Panc1 (cell line): ENCODE data around the gene KRT82.

ENCODE experiments used
- CTCF ChIP-seq: fragments of 450-650 bp; IDR thresholded peaks from 2 replicates; pipeline ENCODE4 v1.5.1; 2017; ENCODE audit warnings: mild to moderate bottlenecking
- POLR2AphosphoS5 ChIP-seq: IDR thresholded peaks from 2 replicates; pipeline ENCODE4 v1.6.1; 2012; ENCODE audit warnings: mild to moderate bottlenecking, low read depth, low read length, moderate library complexity
- SIN3A ChIP-seq: IDR thresholded peaks from 2 replicates; pipeline ENCODE4 v1.6.1; 2012; ENCODE audit warnings: low read depth, mild to moderate bottlenecking, low read length, moderate library complexity, borderline replicate concordance; ENCODE audit not compliant: insufficient read depth
- TCF7L2 ChIP-seq: IDR thresholded peaks from 2 replicates; pipeline ENCODE4 v1.6.1; 2011; ENCODE audit warnings: mild to moderate bottlenecking, low read depth, low read length, inconsistent platforms
- TF ChIP-seq, protein P1 (sequence below), 2 experiments: IDR thresholded peaks; 2 replicates each; pipeline ENCODE4 v1.6.1; 2011 to 2012; ENCODE audit warnings: low read depth in 2 of 2, control low read depth in 1 of 2, low read length in 1 of 2, mild to moderate bottlenecking in 1 of 2, moderate library complexity in 1 of 2; ENCODE audit not compliant: insufficient read depth in 1 of 2

DNA sequence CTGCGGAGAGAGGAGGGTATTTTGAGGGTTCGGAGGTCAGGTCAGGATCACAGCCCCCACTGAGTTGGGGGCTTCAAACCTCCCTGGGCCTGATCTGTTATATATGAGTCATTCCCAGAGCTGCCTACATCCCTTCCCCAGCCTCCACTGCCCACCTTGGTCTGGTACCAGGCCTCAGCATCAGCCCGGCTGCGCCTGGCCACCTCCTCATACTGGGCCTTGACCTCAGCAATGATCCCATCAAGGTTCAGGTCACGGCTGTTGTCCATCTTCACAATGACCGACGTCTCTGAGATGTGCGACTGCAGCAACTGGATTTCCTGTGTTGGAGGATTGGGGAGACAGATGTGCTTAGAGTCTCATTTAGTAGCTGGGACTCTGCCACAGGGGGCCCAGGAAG lies 24.9 kb downstream of the KRT82 start:
- TF ChIP-seq CTCF (no peak), POLR2AphosphoS5 (no peak), SIN3A (no peak), TCF7L2 (no peak)
- TF ChIP-seq, protein P1, sequence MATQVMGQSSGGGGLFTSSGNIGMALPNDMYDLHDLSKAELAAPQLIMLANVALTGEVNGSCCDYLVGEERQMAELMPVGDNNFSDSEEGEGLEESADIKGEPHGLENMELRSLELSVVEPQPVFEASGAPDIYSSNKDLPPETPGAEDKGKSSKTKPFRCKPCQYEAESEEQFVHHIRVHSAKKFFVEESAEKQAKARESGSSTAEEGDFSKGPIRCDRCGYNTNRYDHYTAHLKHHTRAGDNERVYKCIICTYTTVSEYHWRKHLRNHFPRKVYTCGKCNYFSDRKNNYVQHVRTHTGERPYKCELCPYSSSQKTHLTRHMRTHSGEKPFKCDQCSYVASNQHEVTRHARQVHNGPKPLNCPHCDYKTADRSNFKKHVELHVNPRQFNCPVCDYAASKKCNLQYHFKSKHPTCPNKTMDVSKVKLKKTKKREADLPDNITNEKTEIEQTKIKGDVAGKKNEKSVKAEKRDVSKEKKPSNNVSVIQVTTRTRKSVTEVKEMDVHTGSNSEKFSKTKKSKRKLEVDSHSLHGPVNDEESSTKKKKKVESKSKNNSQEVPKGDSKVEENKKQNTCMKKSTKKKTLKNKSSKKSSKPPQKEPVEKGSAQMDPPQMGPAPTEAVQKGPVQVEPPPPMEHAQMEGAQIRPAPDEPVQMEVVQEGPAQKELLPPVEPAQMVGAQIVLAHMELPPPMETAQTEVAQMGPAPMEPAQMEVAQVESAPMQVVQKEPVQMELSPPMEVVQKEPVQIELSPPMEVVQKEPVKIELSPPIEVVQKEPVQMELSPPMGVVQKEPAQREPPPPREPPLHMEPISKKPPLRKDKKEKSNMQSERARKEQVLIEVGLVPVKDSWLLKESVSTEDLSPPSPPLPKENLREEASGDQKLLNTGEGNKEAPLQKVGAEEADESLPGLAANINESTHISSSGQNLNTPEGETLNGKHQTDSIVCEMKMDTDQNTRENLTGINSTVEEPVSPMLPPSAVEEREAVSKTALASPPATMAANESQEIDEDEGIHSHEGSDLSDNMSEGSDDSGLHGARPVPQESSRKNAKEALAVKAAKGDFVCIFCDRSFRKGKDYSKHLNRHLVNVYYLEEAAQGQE (IDR thresholded peaks at IDR 0.05; ENCODE audit: insufficient read depth in 1 of 2, low read depth in 2 of 2, low read length in 1 of 2) = no peak
